Neural cell (in vitro differentiated cells): ENCODE results near the gene SMIM11.

Experiments used
- CTCF ChIP-seq: fragments of 450-650 bp; IDR thresholded peaks from 2 replicates; pipeline ENCODE4 v1.5.1; 2014; ENCODE audit warnings: antibody characterized with exemption, mild to moderate bottlenecking, moderate library complexity; ENCODE audit not compliant: poor library complexity, severe bottlenecking
- EZH2 ChIP-seq: fragments of 200-600, 300-800 bp; shearing (Covaris generic), sonication (generic); IDR thresholded peaks from 2 replicates; pipeline ENCODE4 v1.6.1; 2014; ENCODE audit warnings: antibody characterized with exemption, low read length, borderline replicate concordance, mild to moderate bottlenecking; ENCODE audit not compliant: insufficient read depth, poor library complexity, severe bottlenecking
- POLR2AphosphoS5 ChIP-seq: IDR thresholded peaks from 2 replicates; pipeline ENCODE4 v1.6.1; 2012
- REST ChIP-seq: IDR thresholded peaks from 2 replicates; pipeline ENCODE4 v1.6.1; 2012; ENCODE audit warnings: borderline replicate concordance

- TF ChIP-seq REST = no peak
- TF ChIP-seq CTCF = no peak
- no peak for TF ChIP-seq POLR2AphosphoS5
- TF ChIP-seq EZH2 = no peak
Observed at GRCh38 chr21:34340061-34340460, 35.2 kb upstream of the SMIM11 start.
